K562 (cell line): ENCODE measurements around the gene CDCA5. TPM values are rescaled to one million over a fixed set of nuclear protein-coding genes. Genes with fewer than 3 reads are reported as not detected.
A peak's percentile ranks its signal among the peaks of the same experiment; 100 is the strongest.

Source experiments
- CHD4 ChIP-seq: fragments of 200-600 bp; sonication (generic); IDR thresholded peaks from 3 replicates; pipeline ENCODE4 v1.6.1; 2012; ENCODE audit warnings: low read depth, mild to moderate bottlenecking, mixed read lengths, low read length, inconsistent platforms; ENCODE audit not compliant: insufficient read depth, insufficient replicate concordance, poor library complexity, severe bottlenecking
- CREB1 ChIP-seq, 2 experiments: sonication (generic) in 1 of 2; formaldehyde crosslinking in 1 of 2; IDR thresholded peaks; 2 replicates each; pipeline versions ENCODE4 v1.6.1 to v1.8.0; 2012 to 2022; ENCODE audit warnings: inconsistent platforms in 1 of 2, mild to moderate bottlenecking in 1 of 2, missing genetic modification reagents in 1 of 2, moderate library complexity in 1 of 2
- HNRNPH1 ChIP-seq: fragments of 200-400 bp; formaldehyde crosslinking; optimal IDR thresholded peaks from 2 replicates; pipeline ENCODE3; 2017; ENCODE audit warnings: low read depth, mild to moderate bottlenecking, low read length, moderate library complexity
- ILF3 ChIP-seq: fragments of 450-650 bp; IDR thresholded peaks from 2 replicates; pipeline ENCODE4 v1.6.1; 2018; ENCODE audit warnings: antibody characterized with exemption, mild to moderate bottlenecking, moderate library complexity, borderline replicate concordance
- MTA3 ChIP-seq: fragments of 450-650 bp; formaldehyde crosslinking; IDR thresholded peaks from 2 replicates; pipeline ENCODE4 v1.6.1; 2017; ENCODE audit warnings: mild to moderate bottlenecking, borderline replicate concordance
- TEAD2 ChIP-seq: fragments of 450-650 bp; IDR thresholded peaks from 2 replicates; pipeline ENCODE4 v1.6.1; 2016; ENCODE audit warnings: missing genetic modification characterization, control low read depth, missing compliant biosample characterization
- ZBTB1 ChIP-seq: sonication (generic); formaldehyde crosslinking; IDR thresholded peaks from 2 replicates; pipeline ENCODE4 v1.8.1; 2023; ENCODE audit warnings: missing genetic modification reagents, low read depth, mild to moderate bottlenecking, borderline replicate concordance
- ZBTB40 ChIP-seq, 2 experiments: fragments of 450-650 bp in 1 of 2; sonication (generic) in 1 of 2; formaldehyde crosslinking in 1 of 2; IDR thresholded peaks; 2 replicates each; pipeline versions ENCODE4 v1.7.1 to v1.9.0; 2016 to 2022; ENCODE audit warnings: inconsistent platforms in 1 of 2, mild to moderate bottlenecking in 1 of 2, missing genetic modification reagents in 1 of 2
- polyA plus RNA-seq, 8 experiments: library from polyadenylated mRNA; depleted of rRNA in 4 of 8; stranded (reverse) in 5 of 8; unstranded in 3 of 8; fragments of >200 nt; fragmentation: Nextera tagmentation in 2 of 8; fragmentation: Illumina TruSeq in 1 of 8; extraction: Ambion mirVana in 2 of 8; extraction: Trizol in 1 of 8; gene quantifications; 2 replicates each; pipeline versions ENCODE4 v1.2.1 to v1.2.3, GENCODE V29; 2011 to 2014; ENCODE audit warnings: inconsistent platforms in 1 of 8, missing spikeins in 1 of 8
- total RNA-seq, 7 experiments: library from RNA; depleted of rRNA in 6 of 7; stranded (reverse); fragments of >200 nt in 6 of 7; fragmentation: Illumina TruSeq in 2 of 7; extraction: Trizol in 2 of 7; gene quantifications; 2 replicates each; pipeline versions ENCODE4 v1.2.1 to v1.2.3, GENCODE V29; 2011 to 2021; ENCODE audit warnings: low replicate concordance in 1 of 7
- TF ChIP-seq, protein P1 (sequence below): fragments of 450-650 bp; IDR thresholded peaks from 2 replicates; pipeline ENCODE4 v1.6.1; 2017; ENCODE audit warnings: antibody characterized with exemption, mild to moderate bottlenecking

The CDCA5 gene
- total and polyA plus RNA-seq, 9 of the 15 experiments (the other 6 are each of a cell fraction or from before 2014, with no cell fraction given) = 18.9 to 94.3 (median 64.6) TPM

GRCh38 chr11:65040847-65041622 lies 42.8 kb downstream of the CDCA5 start, which contains the start of gene SAC3D1 (continued):
- no peak; the same call in 1 of the 2 replicates for TF ChIP-seq CREB1 (IDR thresholded peaks at IDR 0.05)
- TF ChIP-seq CREB1 (CRISPR knock-in tag; IDR thresholded peaks at IDR 0.05) = peak; percentile 35
- TF ChIP-seq, protein P1, sequence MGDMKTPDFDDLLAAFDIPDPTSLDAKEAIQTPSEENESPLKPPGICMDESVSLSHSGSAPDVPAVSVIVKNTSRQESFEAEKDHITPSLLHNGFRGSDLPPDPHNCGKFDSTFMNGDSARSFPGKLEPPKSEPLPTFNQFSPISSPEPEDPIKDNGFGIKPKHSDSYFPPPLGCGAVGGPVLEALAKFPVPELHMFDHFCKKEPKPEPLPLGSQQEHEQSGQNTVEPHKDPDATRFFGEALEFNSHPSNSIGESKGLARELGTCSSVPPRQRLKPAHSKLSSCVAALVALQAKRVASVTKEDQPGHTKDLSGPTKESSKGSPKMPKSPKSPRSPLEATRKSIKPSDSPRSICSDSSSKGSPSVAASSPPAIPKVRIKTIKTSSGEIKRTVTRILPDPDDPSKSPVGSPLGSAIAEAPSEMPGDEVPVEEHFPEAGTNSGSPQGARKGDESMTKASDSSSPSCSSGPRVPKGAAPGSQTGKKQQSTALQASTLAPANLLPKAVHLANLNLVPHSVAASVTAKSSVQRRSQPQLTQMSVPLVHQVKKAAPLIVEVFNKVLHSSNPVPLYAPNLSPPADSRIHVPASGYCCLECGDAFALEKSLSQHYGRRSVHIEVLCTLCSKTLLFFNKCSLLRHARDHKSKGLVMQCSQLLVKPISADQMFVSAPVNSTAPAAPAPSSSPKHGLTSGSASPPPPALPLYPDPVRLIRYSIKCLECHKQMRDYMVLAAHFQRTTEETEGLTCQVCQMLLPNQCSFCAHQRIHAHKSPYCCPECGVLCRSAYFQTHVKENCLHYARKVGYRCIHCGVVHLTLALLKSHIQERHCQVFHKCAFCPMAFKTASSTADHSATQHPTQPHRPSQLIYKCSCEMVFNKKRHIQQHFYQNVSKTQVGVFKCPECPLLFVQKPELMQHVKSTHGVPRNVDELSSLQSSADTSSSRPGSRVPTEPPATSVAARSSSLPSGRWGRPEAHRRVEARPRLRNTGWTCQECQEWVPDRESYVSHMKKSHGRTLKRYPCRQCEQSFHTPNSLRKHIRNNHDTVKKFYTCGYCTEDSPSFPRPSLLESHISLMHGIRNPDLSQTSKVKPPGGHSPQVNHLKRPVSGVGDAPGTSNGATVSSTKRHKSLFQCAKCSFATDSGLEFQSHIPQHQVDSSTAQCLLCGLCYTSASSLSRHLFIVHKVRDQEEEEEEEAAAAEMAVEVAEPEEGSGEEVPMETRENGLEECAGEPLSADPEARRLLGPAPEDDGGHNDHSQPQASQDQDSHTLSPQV = no peak
- TF ChIP-seq ILF3 = no peak
- no peak for TF ChIP-seq CHD4
- TF ChIP-seq HNRNPH1 = no peak
- no peak for TF ChIP-seq ZBTB40 (IDR thresholded peaks at IDR 0.05)
- TF ChIP-seq ZBTB40 (CRISPR knock-in tag; IDR thresholded peaks at IDR 0.05) = no peak
- peak; percentile 66; the same call in 1 of the 2 replicates for TF ChIP-seq ZBTB1 (CRISPR knock-in tag)
- peak; percentile 56 for TF ChIP-seq MTA3
- no peak for TF ChIP-seq TEAD2 (tag)
